22Rv1 (cell line): ENCODE data around the gene CMBL.
A peak's percentile ranks its signal among the peaks of the same experiment; 100 is the strongest.
"Not testable (repeated sequence)": the region's sequence is repeated elsewhere in the genome, so short reads cannot be mapped to it uniquely, and the experiment has no call there.

Experiments used
- H3K27ac ChIP-seq: fragments of 450-650 bp; 2 replicates; pipeline ENCODE4 v1.5.1; 2017
- CTCF ChIP-seq: fragments of 450-650 bp; IDR thresholded peaks from 2 replicates; pipeline ENCODE4 v1.5.1; 2017; ENCODE audit warnings: mild to moderate bottlenecking
- ZFX ChIP-seq: fragments of 450-650 bp; IDR thresholded peaks from 2 replicates; pipeline ENCODE4 v1.6.1; 2017; ENCODE audit warnings: antibody characterized with exemption, borderline replicate concordance

Gene CMBL

GRCh38 chr5:10290438-10290837 lies 17.3 kb downstream of the CMBL start:
- TF ChIP-seq ZFX (no peak), CTCF (no peak)
- no peak overlapping the region for H3K27ac ChIP-seq

- no peak overlapping the region for H3K27ac ChIP-seq
- TF ChIP-seq CTCF, result no peak
- no peak for TF ChIP-seq ZFX
Measured at GRCh38 chr5:10289991-10290390, 17.7 kb downstream of the CMBL start.

- no peak for TF ChIP-seq ZFX
- H3K27ac ChIP-seq, result peak overlapping the region; percentile 63
Measured at GRCh38 chr5:10289353-10289752, 18.3 kb downstream of the CMBL start.

GRCh38 chr5:10288592-10289219 lies 19.0 kb downstream of the CMBL start:
- peak overlapping the region; percentile 63 for H3K27ac ChIP-seq
- TF ChIP-seq CTCF (peak; percentile 22), ZFX (no peak)

GRCh38 chr5:10286862-10287227 lies 20.9 kb downstream of the CMBL start:
- H3K27ac ChIP-seq, result no peak overlapping the region
- TF ChIP-seq CTCF, result no peak
- TF ChIP-seq ZFX, result no peak

GRCh38 chr5:10286162-10286861 lies 21.4 kb downstream of the CMBL start:
- H3K27ac ChIP-seq, result no peak overlapping the region
- no peak for TF ChIP-seq CTCF
- no peak for TF ChIP-seq ZFX

- H3K27ac ChIP-seq, result not testable (repeated sequence)
Measured at GRCh38 chr5:10285362-10285761, 22.3 kb downstream of the CMBL start.

- TF ChIP-seq CTCF (peak; percentile 96), ZFX (no peak)
- no peak overlapping the region for H3K27ac ChIP-seq
Measured at GRCh38 chr5:10283927-10284635, 23.6 kb downstream of the CMBL start.
